HG02884 (cell line): ENCODE results near the gene LHFPL2.

Experiments used
- ATAC-seq: cut with Tn5 transposase; IDR thresholded peaks from one replicate; pipeline ENCODE4 v1.9.1; 2021; ENCODE audit warnings: mild to moderate bottlenecking, moderate library complexity; ENCODE audit not compliant: unreplicated experiment

The LHFPL2 gene

DNA sequence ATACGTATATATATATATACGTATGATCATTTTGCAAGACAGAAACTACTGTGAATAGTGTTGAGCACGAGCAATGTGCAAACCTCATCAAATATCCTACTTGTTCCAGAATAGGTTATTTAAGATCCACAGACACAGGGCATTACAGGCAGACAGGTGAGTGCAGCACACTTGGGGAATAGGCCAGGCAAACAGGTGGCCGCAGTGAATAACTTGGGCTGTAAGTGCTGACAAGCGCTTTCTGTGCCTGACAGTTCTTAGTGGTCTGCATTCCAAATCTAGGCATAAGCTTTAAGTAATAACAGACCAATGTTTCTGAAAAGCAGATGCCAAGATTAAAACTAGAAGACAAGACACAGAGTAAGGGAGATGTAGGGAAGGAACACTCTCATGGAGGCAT, 77.9 kb downstream of the LHFPL2 start:
- ATAC-seq, result no peak

DNA sequence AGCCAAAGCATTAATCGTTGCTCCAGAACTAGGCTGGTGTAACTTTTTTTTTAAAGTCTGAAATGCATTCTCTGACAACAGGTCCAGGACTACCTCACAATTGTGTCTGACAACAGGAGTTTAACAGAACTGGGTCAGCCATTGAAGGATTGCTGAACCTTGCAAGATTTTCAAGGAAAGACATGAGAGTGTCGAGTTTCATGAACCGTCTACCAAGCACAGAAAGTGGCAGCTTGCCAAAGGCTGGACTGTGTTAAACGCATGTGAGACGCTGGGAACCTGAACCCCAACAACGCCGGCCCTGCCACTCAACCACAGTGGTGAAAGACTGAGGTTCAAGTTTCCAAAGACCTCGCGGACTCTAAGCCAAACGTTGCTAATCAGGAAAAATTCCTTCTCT, 79.1 kb downstream of the LHFPL2 start:
- ATAC-seq, result no peak

DNA sequence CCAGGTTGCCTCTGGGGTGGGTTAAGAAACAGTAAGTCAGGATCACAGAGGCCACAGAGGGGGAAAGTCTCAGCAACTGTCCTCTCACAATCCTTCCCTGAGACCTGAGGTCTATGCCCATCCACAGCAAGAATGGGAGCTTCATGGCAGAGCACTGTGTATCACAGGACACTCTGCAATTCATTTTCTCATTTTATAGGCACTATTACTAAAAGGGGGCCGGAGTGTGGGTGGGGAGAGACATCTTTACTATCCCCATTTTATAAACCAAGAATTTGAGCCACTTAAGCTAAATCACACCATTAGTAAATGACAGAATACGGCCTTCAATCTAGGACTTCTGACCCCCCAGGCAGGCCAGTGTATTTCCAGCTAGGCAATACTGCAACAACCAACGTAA, 79.9 kb downstream of the LHFPL2 start:
- ATAC-seq, result no peak

- ATAC-seq, result no peak
Measured at GRCh38 chr5:78568212-78568611, 80.4 kb downstream of the LHFPL2 start.

GRCh38 chr5:78567617-78568016, 81.0 kb downstream of the LHFPL2 start:
- ATAC-seq, result no peak

- ATAC-seq, result no peak
Measured at GRCh38 chr5:78566747-78567425, 81.7 kb downstream of the LHFPL2 start.

- no peak for ATAC-seq
Measured at GRCh38 chr5:78565395-78565794, 83.2 kb downstream of the LHFPL2 start.

- no peak for ATAC-seq
Measured at GRCh38 chr5:78563621-78564020, 85.0 kb downstream of the LHFPL2 start.

GRCh38 chr5:78562714-78563330, 85.8 kb downstream of the LHFPL2 start:
- no peak for ATAC-seq

GRCh38 chr5:78562001-78562400, 86.6 kb downstream of the LHFPL2 start:
- ATAC-seq, result no peak

- ATAC-seq, result no peak
Measured at GRCh38 chr5:78561261-78561660, 87.3 kb downstream of the LHFPL2 start.

DNA sequence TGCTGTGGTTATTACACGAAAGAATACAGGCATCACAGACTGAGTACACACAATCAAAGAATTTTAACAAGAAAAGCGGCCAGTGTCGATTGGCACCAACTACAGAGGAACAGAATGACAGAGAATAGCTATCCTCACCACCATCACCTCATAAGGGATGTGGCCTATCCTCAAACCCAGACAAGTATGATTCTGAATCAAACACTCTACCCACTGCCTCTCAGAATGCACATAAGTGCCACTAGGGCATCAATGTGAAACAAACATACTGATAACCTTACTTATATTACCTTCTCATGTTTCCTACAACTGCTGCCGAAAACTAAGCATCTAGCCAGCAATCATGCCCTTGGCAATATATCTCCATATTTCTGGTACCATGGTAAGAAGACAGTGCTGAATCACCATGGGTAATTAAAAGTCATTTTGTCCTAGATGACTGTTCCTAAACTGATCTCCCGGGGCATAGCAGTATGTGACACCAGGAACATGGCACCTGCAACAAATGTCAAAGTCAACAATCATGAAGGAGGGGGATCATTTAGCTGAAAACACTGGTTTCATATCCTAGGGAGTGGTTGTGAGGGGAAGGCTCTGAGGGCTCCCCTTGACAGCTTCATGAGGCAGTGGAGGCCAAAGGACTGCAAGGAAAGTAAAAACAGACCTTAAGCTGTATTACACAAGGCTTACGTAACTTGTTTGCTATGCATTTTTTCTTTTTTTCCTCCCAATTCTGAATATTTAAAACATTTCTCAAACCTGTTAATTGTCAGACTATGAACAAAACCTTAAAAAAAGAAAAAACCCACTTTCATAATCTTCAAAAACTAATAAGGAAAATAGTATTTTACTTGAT, 88.3 kb downstream of the LHFPL2 start:
- ATAC-seq, result no peak

DNA sequence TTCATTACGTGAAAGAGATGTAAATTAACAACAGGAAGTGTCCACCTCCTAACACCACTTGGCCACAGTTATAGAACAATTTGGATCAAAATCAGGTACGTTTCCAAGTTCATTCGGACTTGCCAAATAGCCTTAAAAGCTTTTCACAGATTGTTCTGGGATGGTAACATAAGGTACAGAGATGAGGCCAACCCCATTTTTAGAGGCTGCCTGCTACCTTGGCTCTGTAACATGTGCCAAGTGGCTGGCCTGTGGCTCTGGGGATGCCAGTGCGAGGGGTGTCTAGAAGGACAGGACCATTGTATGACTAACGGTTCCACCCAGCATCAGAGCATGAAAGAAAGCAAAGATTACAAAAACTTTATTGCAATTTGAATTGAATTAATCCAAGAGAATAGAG, 91.0 kb downstream of the LHFPL2 start:
- no peak for ATAC-seq

GRCh38 chr5:78555870-78556269, 92.7 kb downstream of the LHFPL2 start:
- no peak for ATAC-seq

- no peak for ATAC-seq
Measured at GRCh38 chr5:78554670-78555069, 93.9 kb downstream of the LHFPL2 start.

GRCh38 chr5:78553580-78554353, 94.8 kb downstream of the LHFPL2 start:
- no peak for ATAC-seq

GRCh38 chr5:78552729-78553342, 95.7 kb downstream of the LHFPL2 start:
- no peak for ATAC-seq

DNA sequence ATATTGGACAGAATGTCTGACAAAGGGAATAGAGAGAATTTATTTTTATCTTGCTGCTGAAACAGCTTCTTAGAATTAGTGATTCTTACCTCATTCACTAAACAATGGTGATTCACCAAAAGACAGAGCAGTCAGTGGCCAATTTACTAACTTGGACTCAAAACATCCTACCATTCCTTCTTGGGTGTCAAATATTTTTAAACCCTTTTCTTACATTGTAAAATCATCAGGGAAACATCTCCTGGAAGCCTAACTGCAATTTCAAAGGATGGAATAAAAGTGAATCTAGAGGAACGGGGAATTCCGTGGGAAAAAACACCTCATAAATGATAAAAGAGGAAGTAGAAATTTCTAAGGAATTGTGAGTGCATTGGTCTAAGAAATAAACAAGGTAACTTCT, 97.7 kb downstream of the LHFPL2 start:
- ATAC-seq, result no peak

- no peak for ATAC-seq
Measured at GRCh38 chr5:78549043-78549442, 99.5 kb downstream of the LHFPL2 start.

- ATAC-seq, result no peak
Measured at GRCh38 chr5:78547731-78548615, 100.6 kb downstream of the LHFPL2 start.
